NCI-H1694 treated with DMSO at 0.1 percent for 48 hours (cell line): Measurements from ENCODE around the gene CCL5.

Source experiments
- DNase-seq: peaks from one replicate; lab custom pipeline; 2025; lab: John Stamatoyannopoulos, UW

CCL5 gene

DNA sequence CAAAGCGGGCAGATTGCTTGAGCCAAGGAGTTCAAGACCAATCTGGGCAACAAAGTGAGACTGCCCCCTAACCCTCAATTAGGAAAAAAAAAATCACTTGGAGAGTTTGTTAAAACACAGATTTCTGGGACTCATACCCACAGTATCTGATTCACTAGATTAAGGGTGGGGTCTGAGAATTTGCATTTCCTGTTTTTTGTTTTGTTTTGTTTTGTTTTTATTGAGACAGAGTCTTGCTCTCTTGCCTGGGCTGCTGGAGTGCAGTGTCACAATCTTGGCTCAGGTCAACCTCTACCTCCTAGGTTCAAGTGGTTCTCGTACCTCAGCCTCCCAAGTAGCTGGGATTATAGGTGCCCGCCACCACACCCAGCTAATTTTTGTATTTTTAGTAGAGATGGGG, 12.6 kb downstream of the CCL5 start:
- no peak for DNase-seq

DNA sequence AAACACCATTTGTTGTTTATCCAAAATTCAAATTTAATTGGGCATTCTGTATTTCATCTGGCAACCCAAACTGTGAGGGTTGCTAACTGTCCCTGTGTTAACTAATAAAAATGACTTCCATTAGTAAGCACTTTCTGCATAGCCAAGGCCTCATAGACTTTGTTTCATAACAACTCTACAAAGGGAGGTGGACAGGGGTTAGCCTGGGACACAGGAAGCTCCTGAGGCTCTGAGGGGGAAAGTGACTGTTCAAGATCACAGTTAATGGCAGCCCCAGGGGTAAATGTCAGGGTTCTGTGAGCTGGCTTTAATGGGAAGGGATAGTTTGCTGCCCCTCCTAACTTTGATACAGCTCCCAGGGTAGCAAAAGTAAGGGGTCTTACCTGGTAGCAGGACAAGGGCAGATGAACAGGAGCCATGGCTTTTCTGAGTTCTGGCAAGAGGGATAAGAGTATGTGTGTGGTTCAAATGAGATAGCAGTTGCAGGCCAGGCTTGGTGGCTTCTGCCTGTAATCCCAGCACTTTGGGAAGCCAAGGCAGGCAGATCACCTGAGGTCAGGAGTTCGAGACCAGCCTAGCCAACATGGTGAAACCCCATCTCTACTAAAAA, 13.7 kb downstream of the CCL5 start:
- no peak for DNase-seq

DNA sequence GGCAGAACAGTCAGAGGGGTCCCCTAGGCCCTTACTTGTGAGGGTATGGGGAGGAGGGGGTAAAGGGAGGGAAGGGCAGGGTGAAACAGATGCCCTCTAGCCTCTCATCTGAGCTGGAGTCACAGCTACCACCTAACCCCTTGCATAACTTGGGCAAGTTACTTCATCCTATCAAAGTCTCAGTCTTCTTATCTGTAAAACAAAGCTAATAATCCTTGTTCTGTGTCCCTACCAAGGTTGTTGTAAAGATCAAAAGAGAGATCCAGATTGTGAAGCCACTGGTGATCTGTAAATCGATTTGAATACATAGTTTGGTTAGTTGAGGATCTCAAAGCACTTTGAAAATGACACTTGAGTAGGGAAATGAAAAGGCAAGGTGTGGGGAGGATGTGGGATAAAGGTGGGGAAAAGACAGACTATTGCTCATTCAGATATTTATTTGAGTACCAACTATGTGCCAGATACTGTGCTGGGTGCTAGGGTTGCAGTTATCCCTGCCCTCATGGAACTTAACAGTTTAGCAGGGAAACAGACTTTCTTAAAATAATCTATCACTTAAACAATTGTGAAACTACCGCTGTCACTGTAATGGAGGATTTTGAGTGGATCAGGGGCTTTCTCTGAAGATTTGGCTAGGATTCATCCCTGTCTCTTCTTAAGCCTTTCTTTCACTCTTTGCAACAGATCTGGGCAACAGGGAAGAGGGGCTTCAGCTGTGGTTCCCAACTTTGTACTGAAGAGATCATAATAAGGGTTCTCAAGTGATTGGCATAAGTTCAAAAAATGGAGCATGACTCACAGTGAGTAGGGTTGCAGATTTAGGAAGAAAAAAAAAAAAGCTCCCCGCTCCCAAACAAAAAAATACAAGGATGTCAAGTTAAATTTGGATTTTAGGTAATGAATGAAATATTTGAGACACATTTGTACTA, 14.5 kb downstream of the CCL5 start:
- DNase-seq = no peak

DNA sequence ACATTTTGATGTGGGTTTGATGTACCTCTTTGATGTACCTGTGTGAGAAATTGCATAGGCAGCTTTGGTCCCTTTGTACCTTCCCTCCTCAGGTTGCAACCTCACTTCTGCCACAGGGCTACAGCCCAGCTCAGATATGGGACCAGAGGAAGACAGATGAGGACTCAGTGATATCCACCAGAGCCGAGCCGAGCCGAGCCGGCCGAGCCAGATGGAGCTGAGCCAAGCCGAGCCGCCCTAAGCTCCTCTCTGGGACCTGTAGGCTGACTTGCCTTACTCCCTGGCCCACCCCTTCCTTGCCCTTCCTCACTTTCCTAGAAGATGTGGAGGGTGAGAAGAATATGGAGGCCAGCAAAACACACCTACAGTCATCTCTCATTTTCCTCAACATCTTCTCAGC, 15.3 kb downstream of the CCL5 start:
- no peak for DNase-seq

GRCh38 chr17:35856603-35857002, 23.6 kb downstream of the CCL5 start:
- DNase-seq = no peak

DNA sequence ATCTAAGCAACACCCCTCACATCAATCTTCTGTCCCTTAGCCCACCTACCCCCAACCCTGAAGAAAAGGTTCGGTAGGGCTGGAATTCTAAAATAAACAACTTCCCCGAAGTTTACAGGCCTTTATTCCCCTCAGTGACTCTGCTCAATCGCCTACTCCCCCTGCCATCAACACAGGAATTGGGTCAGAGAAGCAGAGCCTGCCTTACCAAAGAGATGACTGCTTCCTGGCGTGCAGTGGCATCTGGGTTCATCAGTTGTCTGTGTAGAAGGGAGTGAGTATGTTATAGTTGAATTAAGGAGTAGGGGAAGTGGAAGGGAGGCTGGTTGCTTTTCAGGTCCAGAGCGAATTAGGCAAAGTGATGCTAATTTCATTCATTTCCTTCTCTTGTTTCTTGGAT, 24.2 kb downstream of the CCL5 start:
- no peak for DNase-seq

DNA sequence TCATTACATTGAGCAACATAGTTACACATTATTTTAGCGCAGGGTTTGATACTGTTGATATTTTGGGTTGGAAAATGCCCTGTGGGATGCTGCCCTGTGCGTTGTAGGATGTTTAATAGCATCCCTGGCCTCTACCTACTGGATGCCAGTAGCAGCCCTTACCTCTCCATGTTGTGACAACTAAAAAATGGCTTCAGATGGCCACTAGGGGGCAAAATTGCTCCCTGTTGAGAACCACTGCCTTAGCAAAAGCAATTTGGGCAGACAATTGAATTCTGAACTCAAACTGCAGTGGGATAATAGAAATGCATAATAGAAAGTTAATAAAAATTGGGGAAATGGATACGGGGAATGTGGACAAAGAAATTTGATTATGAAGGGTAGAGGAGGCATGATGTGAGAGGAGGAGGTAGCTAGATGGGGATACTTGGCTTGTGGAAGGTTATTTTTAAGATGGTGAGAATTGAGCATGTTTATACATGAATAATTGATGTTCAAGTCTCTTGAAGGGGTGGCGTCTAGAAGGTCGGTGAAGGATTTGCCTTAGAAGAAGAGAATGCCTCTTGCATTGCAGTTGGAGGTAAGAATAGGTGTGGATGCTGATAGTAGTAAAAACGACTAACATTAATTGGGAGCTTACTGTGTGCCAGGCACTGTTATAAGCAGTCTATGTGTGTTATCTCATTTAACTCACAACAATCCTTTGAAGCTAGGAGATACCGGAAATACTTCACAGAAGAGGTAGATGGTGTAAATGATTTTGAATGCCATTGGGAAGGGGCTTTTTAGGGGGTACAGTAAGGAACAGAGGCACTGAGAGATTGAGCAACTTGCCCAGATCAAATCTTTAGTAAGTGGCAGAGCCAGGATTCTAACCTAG, 30.5 kb downstream of the CCL5 start:
- peak; percentile 74 for DNase-seq

DNA sequence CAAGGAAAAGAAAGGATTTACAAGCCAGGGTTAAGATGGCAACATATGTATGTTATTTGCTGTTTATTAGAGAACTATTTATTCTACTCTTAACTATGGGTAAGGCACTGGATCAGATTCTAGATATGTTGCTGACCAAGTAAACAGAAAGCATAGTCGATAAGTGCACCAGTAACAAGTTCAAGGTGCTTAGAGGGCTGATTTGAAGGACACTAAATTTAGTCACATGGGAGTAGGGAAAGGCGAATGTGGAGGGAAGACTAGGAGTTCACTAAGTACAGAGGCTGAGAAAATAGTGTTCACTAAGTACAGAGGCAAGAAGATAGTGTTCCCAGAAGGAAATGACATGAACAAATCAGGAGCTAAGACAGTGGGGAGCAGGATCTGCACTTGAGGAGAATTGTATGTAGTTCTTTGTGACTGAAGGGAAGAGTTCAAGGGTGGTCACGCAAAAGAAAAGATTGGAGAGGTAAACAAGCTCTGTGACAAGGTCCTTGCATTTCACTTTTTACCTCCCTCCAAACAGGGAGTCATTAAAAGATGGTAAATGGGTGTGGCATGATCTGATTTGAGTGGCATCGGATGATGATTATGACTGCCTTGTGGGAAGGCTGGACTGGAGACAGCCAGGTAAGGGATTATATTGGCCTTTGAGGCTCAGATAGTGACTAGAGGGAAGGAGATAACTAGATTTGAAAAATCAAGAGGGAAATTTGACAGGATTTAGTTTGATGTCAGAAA, 32.4 kb downstream of the CCL5 start:
- no peak for DNase-seq

GRCh38 chr17:35847006-35847405, 33.2 kb downstream of the CCL5 start:
- DNase-seq = no peak

- no peak for DNase-seq
These were observed 33.9 kb downstream of the CCL5 start for GRCh38 chr17:35846055-35846809.

GRCh38 chr17:35844547-35844946, 35.6 kb downstream of the CCL5 start:
- DNase-seq = no peak

DNA sequence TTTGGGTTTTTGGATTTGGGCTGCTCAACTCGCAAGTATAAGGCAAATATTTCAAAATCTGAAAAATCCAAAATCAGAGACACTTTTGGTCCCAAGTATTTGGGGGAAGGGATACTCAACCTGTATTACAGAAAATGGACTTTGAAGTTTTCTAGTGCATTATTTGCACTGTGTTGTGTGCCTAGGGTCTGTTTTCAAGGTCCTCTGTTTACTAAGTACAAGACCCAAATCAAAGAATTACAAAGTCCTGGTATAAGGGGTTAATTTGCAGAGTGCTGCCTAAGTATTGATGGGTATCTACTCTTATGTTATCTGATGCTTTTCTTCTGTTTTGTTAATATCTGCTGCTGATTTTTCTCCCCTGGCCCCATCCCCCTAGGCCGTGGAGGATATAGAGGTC, 36.5 kb downstream of the CCL5 start:
- DNase-seq = no peak

DNA sequence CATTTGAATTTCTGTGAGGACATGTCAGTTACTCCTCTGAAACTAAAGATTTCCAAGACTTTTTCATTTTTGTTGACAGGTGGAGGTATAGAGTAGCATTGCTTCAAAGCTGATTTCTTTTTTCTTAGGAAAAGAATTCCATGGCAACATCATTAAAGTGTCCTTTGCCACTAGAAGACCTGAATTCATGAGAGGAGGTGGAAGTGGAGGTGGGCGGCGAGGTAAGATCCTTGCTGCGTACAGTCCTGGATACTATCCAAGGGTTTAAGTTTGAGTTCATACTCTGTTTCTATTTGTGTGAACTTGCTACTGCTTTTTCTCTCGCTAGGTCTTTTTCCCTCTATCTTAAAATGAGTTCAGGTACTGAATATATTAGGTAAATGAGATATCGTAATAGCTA, 37.9 kb downstream of the CCL5 start:
- no peak for DNase-seq

DNA sequence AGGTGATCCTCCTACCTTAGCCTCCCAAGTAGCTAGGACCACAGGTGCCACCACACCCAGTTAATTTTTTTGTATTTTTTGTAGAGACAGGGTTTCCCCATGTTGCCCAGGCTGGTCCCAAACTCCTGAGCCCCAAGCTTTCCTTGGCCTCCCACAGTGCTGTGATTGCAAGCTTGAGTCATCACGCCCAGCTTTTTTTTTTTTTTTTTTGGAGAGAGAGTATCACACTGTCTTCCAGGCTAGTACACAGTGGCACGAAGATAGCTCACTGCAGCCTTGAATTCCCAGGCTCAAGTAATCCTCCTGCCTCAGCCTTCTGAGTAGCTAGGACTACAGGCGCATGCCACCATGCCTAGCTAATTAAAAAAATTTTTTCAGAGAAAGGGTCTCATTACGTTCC, 38.7 kb downstream of the CCL5 start:
- DNase-seq = no peak

DNA sequence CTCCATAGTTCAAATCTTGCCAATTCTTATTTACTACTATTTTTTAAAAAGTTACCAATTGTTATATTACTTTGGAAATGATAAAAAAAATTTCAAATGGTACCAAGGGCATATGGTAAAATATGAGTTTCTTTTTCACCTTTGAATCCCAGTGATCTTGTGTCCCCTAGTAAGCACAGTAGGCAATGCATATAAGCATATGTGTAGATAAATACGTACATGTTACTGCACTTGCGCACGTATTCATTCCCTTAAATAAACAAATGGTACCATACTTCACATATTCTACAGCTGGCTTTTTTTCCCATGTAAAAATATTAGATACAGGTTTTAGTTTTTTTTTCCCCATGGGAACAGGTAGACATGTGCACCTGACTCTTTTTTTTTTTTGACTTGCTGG, 39.1 kb downstream of the CCL5 start:
- no peak for DNase-seq

DNA sequence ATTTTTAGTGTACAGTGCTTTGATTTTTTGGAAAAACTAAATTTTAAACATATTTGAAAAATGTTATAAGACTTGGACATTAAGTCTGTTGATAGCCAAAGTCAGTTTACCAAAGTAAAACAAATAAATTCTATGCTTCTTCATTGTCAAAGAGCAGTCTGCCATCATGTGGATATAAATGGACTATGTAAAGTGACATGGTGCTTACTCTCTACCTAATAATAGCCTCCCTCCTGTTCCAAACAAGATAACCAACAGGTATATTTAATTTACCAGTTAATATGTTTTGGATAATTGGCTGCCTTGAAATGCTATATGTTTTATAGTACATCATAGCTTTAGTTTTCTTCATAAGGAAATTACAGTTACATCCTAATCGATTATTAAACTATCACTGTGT, 55.0 kb downstream of the CCL5 start:
- DNase-seq = no peak
